HG03575 (cell line): Measurements from ENCODE around the gene LYST.
"Not testable (repeated sequence)": the region's sequence is repeated elsewhere in the genome, so short reads cannot be mapped to it uniquely, and the experiment has no call there.

Source experiments
- ATAC-seq: cut with Tn5 transposase; IDR thresholded peaks from one replicate; pipeline ENCODE4 v1.9.1; 2021; ENCODE audit not compliant: unreplicated experiment, insufficient number of reproducible peaks, low FRiP score; ENCODE audit errors: extremely low read depth

LYST gene

GRCh38 chr1:235864469-235864868 is 2.2 kb downstream of the LYST start:
- ATAC-seq: no peak

DNA sequence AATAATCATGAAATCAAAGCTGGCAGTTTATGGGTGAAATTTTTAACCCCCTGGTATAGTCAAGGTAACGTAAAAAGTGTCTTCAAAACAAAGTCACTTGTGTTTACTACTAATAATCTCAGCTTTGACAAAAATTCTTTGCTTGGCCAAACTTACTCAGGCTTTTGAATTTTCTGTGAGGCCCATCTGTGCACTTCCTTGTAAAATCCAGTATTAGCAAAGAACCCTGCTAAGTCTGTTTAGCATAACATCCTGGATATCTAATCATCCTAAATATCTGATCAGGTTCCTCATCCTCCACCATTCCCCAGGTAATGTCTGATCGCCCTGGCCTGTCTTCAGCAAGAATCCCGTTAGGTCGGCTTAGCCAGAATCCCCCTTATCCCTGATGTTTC is 3.0 kb downstream of the LYST start:
- no peak for ATAC-seq

DNA sequence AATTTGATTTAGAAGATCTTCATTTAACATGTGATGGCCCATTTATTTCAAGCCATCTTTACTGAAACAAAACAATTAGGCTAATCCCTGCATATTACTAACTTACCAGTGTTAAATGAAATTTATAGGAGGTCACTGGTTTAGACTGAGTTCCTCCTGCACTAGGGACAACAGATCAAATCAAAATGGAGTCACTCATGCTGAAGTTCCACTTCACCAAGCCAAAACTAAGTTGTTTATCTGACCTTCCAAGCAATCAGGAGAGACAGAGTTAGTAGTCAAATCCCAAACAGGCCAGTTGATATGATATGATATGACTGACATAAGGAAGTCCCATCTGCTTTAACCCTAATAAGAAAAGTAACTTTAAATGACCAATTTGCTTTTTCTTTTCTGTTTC is 4.8 kb downstream of the LYST start:
- ATAC-seq: no peak

- ATAC-seq: no peak
Observed at GRCh38 chr1:235860829-235861228, 5.9 kb downstream of the LYST start.

DNA sequence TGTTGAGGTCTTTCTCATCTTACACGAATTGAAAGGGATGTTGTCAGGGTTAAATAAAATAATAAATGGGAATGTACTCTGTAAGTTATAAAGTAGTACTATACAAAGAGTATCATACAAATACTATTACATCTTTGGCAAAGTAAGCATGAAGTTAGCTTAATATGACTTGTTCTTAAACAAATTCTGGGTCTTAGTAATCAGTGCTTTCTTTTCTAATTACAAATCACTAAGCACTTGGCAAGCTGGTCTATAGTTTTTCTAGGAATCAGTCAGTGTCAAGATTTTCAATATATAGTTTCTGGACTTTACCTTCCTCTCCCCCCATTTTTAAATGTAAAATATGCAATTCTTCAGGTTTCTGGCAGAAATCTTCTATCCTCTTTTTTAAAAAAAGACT is 6.9 kb downstream of the LYST start:
- no peak for ATAC-seq

DNA sequence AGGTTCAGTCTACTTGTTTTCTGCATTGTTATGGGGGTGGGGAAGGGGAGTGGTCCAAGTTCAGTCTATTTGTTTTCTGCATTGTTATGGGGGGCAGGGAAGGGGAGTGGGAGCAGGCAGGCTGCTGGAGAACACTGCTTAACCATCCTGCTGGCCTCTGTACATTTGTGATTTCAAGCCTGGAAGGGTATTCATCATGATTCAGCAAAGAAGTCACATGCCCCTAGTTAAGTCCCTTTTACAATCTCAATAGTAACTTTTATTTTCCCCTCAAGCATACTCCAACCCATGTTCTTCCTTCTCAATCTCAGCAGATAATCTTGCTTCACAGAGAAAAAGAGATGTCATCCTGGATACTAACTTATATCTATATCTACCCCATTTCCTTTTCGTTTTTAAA is 7.9 kb downstream of the LYST start:
- ATAC-seq: no peak

GRCh38 chr1:235857756-235858155 is 8.9 kb downstream of the LYST start:
- ATAC-seq: no peak

- ATAC-seq: no peak
Observed at GRCh38 chr1:235855811-235856429, 10.8 kb downstream of the LYST start.

- no peak for ATAC-seq
Observed at GRCh38 chr1:235854347-235854746, 12.4 kb downstream of the LYST start.

GRCh38 chr1:235853653-235854052 is 13.1 kb downstream of the LYST start:
- ATAC-seq: no peak

DNA sequence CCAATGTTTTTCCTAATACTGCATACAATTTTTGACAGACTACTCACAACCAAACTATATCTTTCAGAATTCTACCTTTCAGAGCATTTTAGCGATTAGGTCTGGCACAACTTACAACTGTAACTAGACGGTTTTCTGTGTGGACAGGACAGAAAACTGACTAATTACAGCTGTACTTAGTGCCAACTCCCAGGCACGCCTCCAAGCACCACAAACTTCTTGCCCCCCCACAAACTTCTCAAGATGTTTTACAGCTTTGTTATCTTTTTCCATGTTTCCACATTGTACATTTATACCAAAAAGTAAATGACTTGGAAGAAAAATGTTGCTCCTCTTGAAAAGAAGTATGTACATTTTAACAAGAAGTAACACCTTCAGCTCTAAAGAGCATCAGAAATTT is 13.8 kb downstream of the LYST start:
- no peak for ATAC-seq

- no peak for ATAC-seq
Observed at GRCh38 chr1:235851939-235852338, 14.8 kb downstream of the LYST start.

DNA sequence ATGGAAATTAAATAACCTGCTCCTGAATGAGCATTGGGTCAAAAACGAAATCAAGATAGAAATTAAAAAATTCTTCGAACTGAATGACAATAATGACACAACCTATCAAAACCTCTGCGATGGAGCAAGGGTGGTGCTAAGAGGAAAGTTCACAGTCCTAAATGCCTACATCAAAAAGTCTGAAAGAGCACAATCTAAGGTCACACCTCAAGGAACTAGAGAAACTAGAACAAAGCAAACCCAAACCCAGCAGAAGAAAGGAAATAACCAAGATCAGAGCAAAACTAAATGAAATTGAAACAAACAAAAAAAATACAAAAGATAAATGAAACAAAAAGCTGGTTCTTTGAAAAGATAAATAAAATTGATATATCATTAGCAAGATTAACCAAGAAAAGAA is 18.5 kb downstream of the LYST start:
- ATAC-seq: not testable (repeated sequence)

DNA sequence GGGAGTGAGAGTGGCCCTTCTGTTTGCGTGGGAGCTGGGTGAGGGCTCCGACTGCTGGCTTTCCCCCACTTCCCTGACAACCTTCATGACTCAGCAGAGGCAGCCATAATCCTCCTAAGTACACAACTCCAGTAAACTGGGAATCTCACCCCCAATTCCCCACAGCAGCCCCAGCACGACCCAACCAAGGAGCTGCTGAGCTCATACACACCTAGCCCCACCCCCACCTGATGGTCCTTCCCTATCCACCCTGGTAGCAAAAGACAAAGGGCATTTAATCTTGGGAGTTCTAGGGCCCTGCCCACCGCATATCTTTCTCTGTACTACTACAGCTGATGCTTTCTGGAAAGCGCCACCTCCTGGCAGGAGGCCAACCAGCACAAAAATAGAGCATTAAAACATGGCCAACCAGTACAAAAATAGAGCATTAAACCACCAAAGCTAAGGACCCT is 21.0 kb downstream of the LYST start:
- not testable (repeated sequence) for ATAC-seq

DNA sequence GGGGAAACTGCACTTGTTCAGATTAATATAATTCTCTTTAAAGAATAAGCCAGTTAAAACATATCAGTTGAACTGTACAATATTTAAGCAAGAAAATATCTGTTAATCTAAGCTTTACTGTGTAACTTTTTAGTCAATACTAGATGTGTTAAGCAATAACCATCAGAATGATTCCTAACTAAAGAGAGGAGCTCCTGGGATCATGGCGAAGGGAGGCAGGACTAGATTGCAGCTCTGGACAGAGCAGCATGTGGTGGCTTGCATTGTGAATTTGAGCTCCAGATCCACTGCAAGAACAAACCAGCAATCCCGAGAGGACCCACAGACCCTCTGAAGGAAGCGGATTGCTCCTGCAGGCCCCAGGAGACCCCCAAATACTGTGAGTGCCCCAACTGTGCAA is 21.9 kb downstream of the LYST start:
- ATAC-seq: no peak

- no peak for ATAC-seq
Observed at GRCh38 chr1:235843461-235843961, 23.2 kb downstream of the LYST start.

GRCh38 chr1:235841938-235842545 is 24.7 kb downstream of the LYST start:
- no peak for ATAC-seq

- ATAC-seq: no peak
Observed at GRCh38 chr1:235838021-235838420, 28.7 kb downstream of the LYST start.

DNA sequence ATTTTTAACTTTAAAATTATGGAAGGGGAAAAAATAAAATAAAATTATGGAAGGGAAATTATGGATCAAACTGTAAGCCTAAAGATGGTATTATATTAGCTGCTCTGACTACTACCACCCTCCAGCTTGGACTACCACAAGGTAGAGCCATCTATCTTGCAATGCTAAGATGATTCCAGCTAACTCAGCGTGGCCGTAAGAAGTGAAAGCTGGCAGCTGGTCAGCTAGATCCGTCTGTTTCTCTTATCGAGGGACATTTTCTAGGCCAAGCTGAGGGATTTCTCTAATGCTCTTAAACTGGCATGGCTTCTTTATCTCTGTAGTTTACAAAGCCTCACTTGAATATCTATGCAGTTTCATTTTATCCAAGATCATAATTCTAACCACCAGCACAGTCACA is 31.5 kb downstream of the LYST start:
- ATAC-seq: no peak

DNA sequence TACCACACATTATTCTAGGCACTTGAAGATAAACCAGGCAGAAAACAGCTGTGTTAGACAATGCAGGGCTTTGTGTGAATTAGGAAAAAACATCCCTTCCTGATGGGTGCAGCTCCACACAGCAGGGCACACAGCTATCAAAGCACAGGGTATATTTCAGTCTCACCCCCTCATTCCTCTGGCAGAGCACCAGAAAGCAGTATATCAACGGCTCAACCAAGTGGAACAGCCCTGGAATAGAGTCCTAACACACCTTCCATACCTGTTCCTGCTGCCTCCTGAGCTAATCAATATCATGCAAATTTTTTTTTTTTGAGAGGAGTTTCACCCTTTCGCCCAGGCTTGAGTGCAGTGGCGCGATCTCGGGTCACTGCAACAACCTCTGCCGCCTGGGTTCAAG is 32.1 kb downstream of the LYST start:
- no peak for ATAC-seq

DNA sequence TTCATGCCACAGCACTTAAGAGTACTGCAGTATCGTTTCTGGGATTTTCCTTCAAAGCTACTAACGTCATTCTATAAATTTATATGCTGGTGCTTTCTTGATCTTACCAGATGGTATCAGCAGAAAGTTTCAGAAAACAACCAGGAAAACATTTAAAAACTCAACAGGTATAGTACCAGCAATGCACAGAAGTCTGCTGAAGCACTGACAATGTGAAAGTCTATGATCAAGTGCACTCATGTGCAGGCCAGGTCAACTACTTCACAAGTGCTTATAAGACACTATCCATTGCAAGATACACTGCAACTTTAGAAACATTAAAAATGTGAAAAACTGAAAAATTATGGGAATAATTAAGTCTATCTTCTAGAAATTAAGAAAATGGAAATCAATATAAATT is 34.7 kb downstream of the LYST start:
- no peak for ATAC-seq
